Panc1 (cell line): ENCODE data around the gene ZFP69. TPM values are rescaled to one million over a fixed set of nuclear protein-coding genes. Genes with fewer than 3 reads are reported as not detected.
A peak's percentile ranks its signal among the peaks of the same experiment; 100 is the strongest.

Experiments used
- ATAC-seq: fragments of 200-7000 bp; cut with Tn5 transposase; 2 replicates; pipeline ENCODE4 v1.9.1; 2020; ENCODE audit warnings: mild to moderate bottlenecking, moderate library complexity
- BruUV-seq: library from RNA; stranded (reverse); fragments of 400-500 nt; replicated peaks from 2 replicates; lab custom pipeline; 2021; lab: Mats Ljungman, UMichigan
- CTCF ChIA-PET: fragments of 300-600 bp; sonication (Branson Sonifier 250); formaldehyde crosslinking; loops from one replicate; lab custom pipeline; 2022; ENCODE audit warnings: antibody characterized with exemption; lab: Charles Lee
- POLR2A ChIA-PET: fragments of 300-600 bp; sonication (Branson Sonifier 250); formaldehyde crosslinking; loops from one replicate; lab custom pipeline; 2022; ENCODE audit warnings: antibody characterized with exemption; lab: Charles Lee
- DNase-seq: peaks from one replicate; pipeline ENCODE4 v3.0.0-alpha.2; 2010; ENCODE audit warnings: low read depth, low spot score
- H3K27ac ChIP-seq: 2 replicates; pipeline ENCODE4 v1.5.1; 2011; ENCODE audit warnings: mild to moderate bottlenecking, low read length, inconsistent platforms
- H3K27me3 ChIP-seq: fragments of 200-500 bp; sonication (Bioruptor generic); 2 replicates; pipeline ENCODE4 v1.6.0; 2014; ENCODE audit warnings: low read length, inconsistent platforms; ENCODE audit not compliant: control insufficient read depth, insufficient read depth
- H3K36me3 ChIP-seq: fragments of 200-500 bp; sonication (Bioruptor generic); 2 replicates; pipeline ENCODE4 v1.5.1; 2014; ENCODE audit warnings: inconsistent platforms, mild to moderate bottlenecking, low read length, moderate library complexity; ENCODE audit not compliant: control insufficient read depth, insufficient read depth
- H3K4me1 ChIP-seq: 2 replicates; pipeline ENCODE4 v1.5.1; 2011; ENCODE audit warnings: inconsistent platforms, mild to moderate bottlenecking, low read length, moderate library complexity; ENCODE audit not compliant: control insufficient read depth, insufficient read depth
- H3K4me3 ChIP-seq, 2 experiments: 2 replicates each; pipeline ENCODE4 v1.5.1; 2011 to 2012; ENCODE audit warnings: low read depth in 2 of 2, low read length in 2 of 2, mild to moderate bottlenecking in 2 of 2, inconsistent platforms in 1 of 2, moderate library complexity in 1 of 2
- H3K9me3 ChIP-seq: fragments of 200-500 bp; sonication (Bioruptor generic); 2 replicates; pipeline ENCODE4 v1.5.1; 2014; ENCODE audit warnings: low read depth, mild to moderate bottlenecking, inconsistent platforms, low read length, moderate library complexity; ENCODE audit not compliant: control insufficient read depth, insufficient read depth
- CTCF ChIP-seq: fragments of 450-650 bp; IDR thresholded peaks from 2 replicates; pipeline ENCODE4 v1.5.1; 2017; ENCODE audit warnings: mild to moderate bottlenecking
- POLR2AphosphoS5 ChIP-seq: IDR thresholded peaks from 2 replicates; pipeline ENCODE4 v1.6.1; 2012; ENCODE audit warnings: mild to moderate bottlenecking, low read depth, low read length, moderate library complexity
- REST ChIP-seq, 2 experiments: IDR thresholded peaks; 2 replicates each; pipeline ENCODE4 v1.6.1; 2011 to 2012; ENCODE audit warnings: low read depth in 2 of 2, control low read depth in 1 of 2, low read length in 1 of 2, mild to moderate bottlenecking in 1 of 2, moderate library complexity in 1 of 2; ENCODE audit not compliant: insufficient read depth in 1 of 2
- SIN3A ChIP-seq: IDR thresholded peaks from 2 replicates; pipeline ENCODE4 v1.6.1; 2012; ENCODE audit warnings: low read depth, mild to moderate bottlenecking, low read length, moderate library complexity, borderline replicate concordance; ENCODE audit not compliant: insufficient read depth
- TCF7L2 ChIP-seq: IDR thresholded peaks from 2 replicates; pipeline ENCODE4 v1.6.1; 2011; ENCODE audit warnings: mild to moderate bottlenecking, low read depth, low read length, inconsistent platforms
- in situ Hi-C: cut with HindIII; loops from 2 replicates; pipeline ENCODE4 v1.10.0; 2016; ENCODE audit warnings: low sequenced_read_pairs, low pct_unique_long_range_greater_than_20kb
- intact Hi-C: fragments of 100-400 bp; cut with micrococcal nuclease; formaldehyde crosslinking; loops from one replicate; pipeline ENCODE4 v1.10.0; 2022; ENCODE audit not compliant: unreplicated experiment
- total RNA-seq: library from RNA; stranded (reverse); gene quantifications from one replicate; pipeline ENCODE4 v1.2.1, GENCODE V29; 2021; ENCODE audit not compliant: unreplicated experiment

ZFP69 gene
- total RNA-seq, 1 experiment from 2014 or later = 6.4 TPM

GRCh38 chr1:40477678-40478053, 576 bp downstream of the ZFP69 start:
- Histone ChIP-seq H3K4me3 (peak overlapping the region; percentile 79 to 90), H3K9me3 (peaks cover 32% of the 10 kb centered on the region), H3K27ac (peak overlapping the region; percentile 82), H3K36me3 (no peaks in the 10 kb centered on the region), H3K4me1 (peaks cover 4% of the 10 kb centered on the region; the same call in 1 of the 2 replicates), H3K27me3 (no peaks in the 10 kb centered on the region)
- CTCF ChIA-PET = interaction anchor here (0.5 kb wide), 1 partner anchor 63 kb away, joined by 3 read pairs; no protein-coding TSS in a partner anchor
- no TSS peak for BruUV-seq
- DNase-seq (no peak), ATAC-seq (peak; percentile 65)
- POLR2A ChIA-PET = no interaction called here
- TF ChIP-seq SIN3A = no peak
- TF ChIP-seq POLR2AphosphoS5 = no peak
- TF ChIP-seq CTCF = no peak
- no peak for TF ChIP-seq REST (IDR thresholded peaks at IDR 0.05; ENCODE audit: insufficient read depth in 1 of 2, low read depth in 2 of 2, low read length in 1 of 2)
- no peak for TF ChIP-seq TCF7L2
- in situ Hi-C loops (no loop called here), intact Hi-C loops (no loop called here)

GRCh38 chr1:40478276-40478675, 1.2 kb downstream of the ZFP69 start:
- peaks cover 4% of the 10 kb centered on the region; the same call in 1 of the 2 replicates for H3K4me1 ChIP-seq
- no peak for DNase-seq
- ChIA-PET CTCF (interaction anchor here (0.6 kb wide), 1 partner anchor 40 kb away, joined by 3 read pairs; no protein-coding TSS in a partner anchor), POLR2A (no interaction called here)
- in situ Hi-C loops (no loop called here), intact Hi-C loops (no loop called here)
- no peaks in the 10 kb centered on the region for H3K36me3 ChIP-seq
- peak overlapping the region; percentile 79 to 90 for H3K4me3 ChIP-seq
- no peaks in the 10 kb centered on the region for H3K27me3 ChIP-seq
- no peak for ATAC-seq
- peak overlapping the region; percentile 82; the same call in 1 of the 2 replicates for H3K27ac ChIP-seq
- H3K9me3 ChIP-seq = peaks cover 26% of the 10 kb centered on the region
- TF ChIP-seq POLR2AphosphoS5 (no peak), TCF7L2 (no peak), CTCF (no peak), REST (IDR thresholded peaks at IDR 0.05; ENCODE audit: insufficient read depth in 1 of 2, low read depth in 2 of 2, low read length in 1 of 2) (no peak), SIN3A (no peak)
- no TSS peak for BruUV-seq
